ENCODE results near the gene RASGEF1C. TPM values are rescaled to one million over a fixed set of nuclear protein-coding genes. Genes with fewer than 3 reads are reported as not detected.

RASGEF1C gene
- total RNA-seq, 1 experiment from 2014 or later: 0.29 TPM

- Histone ChIP-seq H3K79me2 (ENCODE audit: low read length) (no peaks in the 10 kb centered on the region), H3K9ac (ENCODE audit: low read length) (no peak overlapping the region), H2AFZ (ENCODE audit: low read length) (no peak overlapping the region), H3K36me3 (ENCODE audit: low read depth, low read length) (no peaks in the 10 kb centered on the region), H3K4me1 (ENCODE audit: insufficient read depth, low read length) (no peaks in the 10 kb centered on the region), H3K4me2 (ENCODE audit: low read length) (no peak overlapping the region), H3K27me3 (ENCODE audit: low read length) (no peaks in the 10 kb centered on the region), H3K27ac (ENCODE audit: low read length) (no peak overlapping the region), H3K4me3 (ENCODE audit: low read length) (no peak overlapping the region), H3K9me3 (ENCODE audit: low read length) (no peaks in the 10 kb centered on the region), H4K20me1 (ENCODE audit: low read length) (no peaks in the 10 kb centered on the region), H3K9me2 (replicated peaks; ENCODE audit: low read length) (no peaks in the 10 kb centered on the region), H3F3A (ENCODE audit: low read length, unreplicated experiment) (no peaks in the 10 kb centered on the region)
- intact Hi-C loops (cut with micrococcal nuclease): no loop called here
- no TSS peak for BruUV-seq (replicated peaks)
- ATAC-seq (no peak), DNase-seq (no peak)
- ChIA-PET CTCF (no interaction called here), POLR2A (ENCODE audit: unreplicated experiment) (no interaction called here)
- TF ChIP-seq CTCF (conservative IDR thresholded peaks at IDR 0.05; ENCODE audit: low read depth, low read length) (no peak), EZH2phosphoT487 (IDR thresholded peaks at IDR 0.05; ENCODE audit: borderline replicate concordance, low read length) (no peak), EZH2 (IDR thresholded peaks at IDR 0.05; ENCODE audit: low read length, unreplicated experiment) (no peak)
These were observed 120.5 kb downstream of the RASGEF1C start for GRCh38 chr5:180088561-180088960.

- H4K20me1 ChIP-seq (ENCODE audit: low read length): no peaks in the 10 kb centered on the region
- H3K27ac ChIP-seq (ENCODE audit: low read length): no peak overlapping the region
- H3K9ac ChIP-seq (ENCODE audit: low read length): no peak overlapping the region
- intact Hi-C loops (cut with micrococcal nuclease): no loop called here
- DNase-seq (no peak), ATAC-seq (no peak)
- CTCF ChIA-PET: no interaction called here
- H3K4me1 ChIP-seq (ENCODE audit: insufficient read depth, low read length): no peaks in the 10 kb centered on the region
- H2AFZ ChIP-seq (ENCODE audit: low read length): no peak overlapping the region
- no peaks in the 10 kb centered on the region for H3K79me2 ChIP-seq (ENCODE audit: low read length)
- no peaks in the 10 kb centered on the region for H3K27me3 ChIP-seq (ENCODE audit: low read length)
- TF ChIP-seq EZH2 (IDR thresholded peaks at IDR 0.05; ENCODE audit: low read length, unreplicated experiment): no peak
- TF ChIP-seq CTCF (conservative IDR thresholded peaks at IDR 0.05; ENCODE audit: low read depth, low read length): no peak
- no peaks in the 10 kb centered on the region for H3K9me3 ChIP-seq (ENCODE audit: low read length)
- no peaks in the 10 kb centered on the region for H3K9me2 ChIP-seq (replicated peaks; ENCODE audit: low read length)
- no peaks in the 10 kb centered on the region for H3K36me3 ChIP-seq (ENCODE audit: low read depth, low read length)
- POLR2A ChIA-PET (ENCODE audit: unreplicated experiment): no interaction called here
- no peak overlapping the region for H3K4me2 ChIP-seq (ENCODE audit: low read length)
- H3F3A ChIP-seq (ENCODE audit: low read length, unreplicated experiment): no peaks in the 10 kb centered on the region
- BruUV-seq (replicated peaks): no TSS peak
- H3K4me3 ChIP-seq (ENCODE audit: low read length): no peak overlapping the region
These were observed 122.1 kb downstream of the RASGEF1C start for GRCh38 chr5:180086816-180087399.

GRCh38 chr5:180085837-180086236 is 123.2 kb downstream of the RASGEF1C start:
- no peak overlapping the region for H3K4me2 ChIP-seq (ENCODE audit: low read length)
- no peak for DNase-seq
- no TSS peak for BruUV-seq (replicated peaks)
- no peaks in the 10 kb centered on the region for H3K4me1 ChIP-seq (ENCODE audit: insufficient read depth, low read length)
- H4K20me1 ChIP-seq (ENCODE audit: low read length): no peaks in the 10 kb centered on the region
- intact Hi-C loops (cut with micrococcal nuclease): no loop called here
- H3F3A ChIP-seq (ENCODE audit: low read length, unreplicated experiment): no peaks in the 10 kb centered on the region
- ATAC-seq: no peak
- no peaks in the 10 kb centered on the region for H3K9me3 ChIP-seq (ENCODE audit: low read length)
- no peaks in the 10 kb centered on the region for H3K36me3 ChIP-seq (ENCODE audit: low read depth, low read length)
- H3K27me3 ChIP-seq (ENCODE audit: low read length): no peaks in the 10 kb centered on the region; the same call in 1 of the 2 replicates
- no peaks in the 10 kb centered on the region for H3K9me2 ChIP-seq (replicated peaks; ENCODE audit: low read length)
- H2AFZ ChIP-seq (ENCODE audit: low read length): no peak overlapping the region
- H3K9ac ChIP-seq (ENCODE audit: low read length): no peak overlapping the region
- ChIA-PET POLR2A (ENCODE audit: unreplicated experiment) (no interaction called here), CTCF (no interaction called here)
- no peak overlapping the region for H3K27ac ChIP-seq (ENCODE audit: low read length)
- H3K79me2 ChIP-seq (ENCODE audit: low read length): no peaks in the 10 kb centered on the region
- TF ChIP-seq EZH2phosphoT487 (IDR thresholded peaks at IDR 0.05; ENCODE audit: borderline replicate concordance, low read length): no peak
- no peak for TF ChIP-seq CTCF (conservative IDR thresholded peaks at IDR 0.05; ENCODE audit: low read depth, low read length)
- TF ChIP-seq EZH2 (IDR thresholded peaks at IDR 0.05; ENCODE audit: low read length, unreplicated experiment): no peak
- H3K4me3 ChIP-seq (ENCODE audit: low read length): no peak overlapping the region

All from PC-3 (cell line).